Esophagus muscularis mucosa (tissue), 3 donors: ENCODE measurements around the gene IPP.

Experiments
- POLR2AphosphoS5 ChIP-seq, 2 donors: sonication (generic); formaldehyde crosslinking; IDR thresholded peaks; one replicate each; pipeline ENCODE4 v1.6.1; 2017; ENCODE audit warnings: antibody characterized with exemption in 2 of 2
- TF ChIP-seq, protein P1 (sequence below), 3 experiments: fragments of 200-600 bp in 2 of 3; fragments of 450-650 bp in 1 of 3; sonication (generic) in 2 of 3; IDR thresholded peaks; one replicate each; pipeline ENCODE4 v1.5.1; 2017 to 2019; ENCODE audit warnings: antibody characterized with exemption in 3 of 3, mild to moderate bottlenecking in 2 of 3, moderate library complexity in 1 of 3

DNA sequence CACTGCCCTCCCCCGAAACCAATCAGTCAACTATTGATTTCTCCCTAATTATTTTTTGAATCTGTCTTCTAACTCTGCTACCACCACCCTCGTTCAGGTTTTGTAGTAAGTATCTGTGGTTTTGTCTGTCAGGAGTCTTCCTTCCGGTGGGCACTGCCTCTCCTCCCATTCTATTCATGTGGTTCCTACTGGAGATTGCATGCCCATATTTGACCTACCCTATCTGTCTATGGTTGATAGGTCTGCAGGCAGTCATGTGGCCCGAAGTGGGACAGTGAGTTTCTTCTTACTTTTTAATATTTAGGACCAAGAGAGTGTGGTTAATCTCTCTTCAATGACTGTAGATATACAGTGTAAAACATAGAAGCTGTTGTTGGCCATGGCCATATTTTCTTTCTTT is 35.1 kb upstream of the IPP start:
- TF ChIP-seq, protein P1, sequence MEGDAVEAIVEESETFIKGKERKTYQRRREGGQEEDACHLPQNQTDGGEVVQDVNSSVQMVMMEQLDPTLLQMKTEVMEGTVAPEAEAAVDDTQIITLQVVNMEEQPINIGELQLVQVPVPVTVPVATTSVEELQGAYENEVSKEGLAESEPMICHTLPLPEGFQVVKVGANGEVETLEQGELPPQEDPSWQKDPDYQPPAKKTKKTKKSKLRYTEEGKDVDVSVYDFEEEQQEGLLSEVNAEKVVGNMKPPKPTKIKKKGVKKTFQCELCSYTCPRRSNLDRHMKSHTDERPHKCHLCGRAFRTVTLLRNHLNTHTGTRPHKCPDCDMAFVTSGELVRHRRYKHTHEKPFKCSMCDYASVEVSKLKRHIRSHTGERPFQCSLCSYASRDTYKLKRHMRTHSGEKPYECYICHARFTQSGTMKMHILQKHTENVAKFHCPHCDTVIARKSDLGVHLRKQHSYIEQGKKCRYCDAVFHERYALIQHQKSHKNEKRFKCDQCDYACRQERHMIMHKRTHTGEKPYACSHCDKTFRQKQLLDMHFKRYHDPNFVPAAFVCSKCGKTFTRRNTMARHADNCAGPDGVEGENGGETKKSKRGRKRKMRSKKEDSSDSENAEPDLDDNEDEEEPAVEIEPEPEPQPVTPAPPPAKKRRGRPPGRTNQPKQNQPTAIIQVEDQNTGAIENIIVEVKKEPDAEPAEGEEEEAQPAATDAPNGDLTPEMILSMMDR (IDR thresholded peaks at IDR 0.05), result no peak
- TF ChIP-seq POLR2AphosphoS5 (IDR thresholded peaks at IDR 0.05), result no peak
